Panc1 (cell line): Measurements from ENCODE around the gene PFN3.

Experiments used
- POLR2AphosphoS5 ChIP-seq: IDR thresholded peaks from 2 replicates; pipeline ENCODE4 v1.6.1; 2012; ENCODE audit warnings: mild to moderate bottlenecking, low read depth, low read length, moderate library complexity
- SIN3A ChIP-seq: IDR thresholded peaks from 2 replicates; pipeline ENCODE4 v1.6.1; 2012; ENCODE audit warnings: low read depth, mild to moderate bottlenecking, low read length, moderate library complexity, borderline replicate concordance; ENCODE audit not compliant: insufficient read depth
- TF ChIP-seq, protein P1 (sequence below): fragments of 450-650 bp; IDR thresholded peaks from 2 replicates; pipeline ENCODE4 v1.5.1; 2017; ENCODE audit warnings: mild to moderate bottlenecking
- TF ChIP-seq, protein P2 (sequence below), 2 experiments: IDR thresholded peaks; 2 replicates each; pipeline ENCODE4 v1.6.1; 2011 to 2012; ENCODE audit warnings: low read depth in 2 of 2, control low read depth in 1 of 2, low read length in 1 of 2, mild to moderate bottlenecking in 1 of 2, moderate library complexity in 1 of 2; ENCODE audit not compliant: insufficient read depth in 1 of 2

DNA sequence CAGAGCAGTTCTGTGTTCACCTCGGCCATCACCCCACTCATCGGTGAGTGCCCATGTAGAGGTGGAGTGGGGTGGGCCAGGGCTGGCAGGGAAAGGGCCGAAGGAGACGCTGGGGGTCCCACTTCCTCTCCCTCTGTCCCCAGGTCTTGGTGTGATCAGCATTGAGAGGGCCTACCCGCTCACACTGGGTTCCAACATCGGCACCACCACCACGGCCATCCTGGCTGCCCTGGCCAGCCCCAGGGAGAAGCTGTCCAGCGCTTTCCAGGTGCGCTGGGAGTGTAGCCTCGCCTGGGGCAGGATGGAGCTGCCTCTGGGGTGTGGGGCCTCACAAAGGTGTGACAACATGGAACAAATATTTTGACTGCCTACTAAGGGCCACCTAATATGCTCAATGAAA, 3.7 kb downstream of the PFN3 start:
- TF ChIP-seq SIN3A (no peak), POLR2AphosphoS5 (no peak)
- TF ChIP-seq, protein P1, sequence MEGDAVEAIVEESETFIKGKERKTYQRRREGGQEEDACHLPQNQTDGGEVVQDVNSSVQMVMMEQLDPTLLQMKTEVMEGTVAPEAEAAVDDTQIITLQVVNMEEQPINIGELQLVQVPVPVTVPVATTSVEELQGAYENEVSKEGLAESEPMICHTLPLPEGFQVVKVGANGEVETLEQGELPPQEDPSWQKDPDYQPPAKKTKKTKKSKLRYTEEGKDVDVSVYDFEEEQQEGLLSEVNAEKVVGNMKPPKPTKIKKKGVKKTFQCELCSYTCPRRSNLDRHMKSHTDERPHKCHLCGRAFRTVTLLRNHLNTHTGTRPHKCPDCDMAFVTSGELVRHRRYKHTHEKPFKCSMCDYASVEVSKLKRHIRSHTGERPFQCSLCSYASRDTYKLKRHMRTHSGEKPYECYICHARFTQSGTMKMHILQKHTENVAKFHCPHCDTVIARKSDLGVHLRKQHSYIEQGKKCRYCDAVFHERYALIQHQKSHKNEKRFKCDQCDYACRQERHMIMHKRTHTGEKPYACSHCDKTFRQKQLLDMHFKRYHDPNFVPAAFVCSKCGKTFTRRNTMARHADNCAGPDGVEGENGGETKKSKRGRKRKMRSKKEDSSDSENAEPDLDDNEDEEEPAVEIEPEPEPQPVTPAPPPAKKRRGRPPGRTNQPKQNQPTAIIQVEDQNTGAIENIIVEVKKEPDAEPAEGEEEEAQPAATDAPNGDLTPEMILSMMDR = no peak
- TF ChIP-seq, protein P2, sequence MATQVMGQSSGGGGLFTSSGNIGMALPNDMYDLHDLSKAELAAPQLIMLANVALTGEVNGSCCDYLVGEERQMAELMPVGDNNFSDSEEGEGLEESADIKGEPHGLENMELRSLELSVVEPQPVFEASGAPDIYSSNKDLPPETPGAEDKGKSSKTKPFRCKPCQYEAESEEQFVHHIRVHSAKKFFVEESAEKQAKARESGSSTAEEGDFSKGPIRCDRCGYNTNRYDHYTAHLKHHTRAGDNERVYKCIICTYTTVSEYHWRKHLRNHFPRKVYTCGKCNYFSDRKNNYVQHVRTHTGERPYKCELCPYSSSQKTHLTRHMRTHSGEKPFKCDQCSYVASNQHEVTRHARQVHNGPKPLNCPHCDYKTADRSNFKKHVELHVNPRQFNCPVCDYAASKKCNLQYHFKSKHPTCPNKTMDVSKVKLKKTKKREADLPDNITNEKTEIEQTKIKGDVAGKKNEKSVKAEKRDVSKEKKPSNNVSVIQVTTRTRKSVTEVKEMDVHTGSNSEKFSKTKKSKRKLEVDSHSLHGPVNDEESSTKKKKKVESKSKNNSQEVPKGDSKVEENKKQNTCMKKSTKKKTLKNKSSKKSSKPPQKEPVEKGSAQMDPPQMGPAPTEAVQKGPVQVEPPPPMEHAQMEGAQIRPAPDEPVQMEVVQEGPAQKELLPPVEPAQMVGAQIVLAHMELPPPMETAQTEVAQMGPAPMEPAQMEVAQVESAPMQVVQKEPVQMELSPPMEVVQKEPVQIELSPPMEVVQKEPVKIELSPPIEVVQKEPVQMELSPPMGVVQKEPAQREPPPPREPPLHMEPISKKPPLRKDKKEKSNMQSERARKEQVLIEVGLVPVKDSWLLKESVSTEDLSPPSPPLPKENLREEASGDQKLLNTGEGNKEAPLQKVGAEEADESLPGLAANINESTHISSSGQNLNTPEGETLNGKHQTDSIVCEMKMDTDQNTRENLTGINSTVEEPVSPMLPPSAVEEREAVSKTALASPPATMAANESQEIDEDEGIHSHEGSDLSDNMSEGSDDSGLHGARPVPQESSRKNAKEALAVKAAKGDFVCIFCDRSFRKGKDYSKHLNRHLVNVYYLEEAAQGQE (IDR thresholded peaks at IDR 0.05; ENCODE audit: insufficient read depth in 1 of 2, low read depth in 2 of 2, low read length in 1 of 2) = no peak
